NCI-H1930 (cell line): Measurements from ENCODE around the gene TANGO2.

Experiments
- DNase-seq, 2 experiments: peaks; one replicate each; lab custom pipeline; 2025; lab: John Stamatoyannopoulos, UW

Gene TANGO2

DNA sequence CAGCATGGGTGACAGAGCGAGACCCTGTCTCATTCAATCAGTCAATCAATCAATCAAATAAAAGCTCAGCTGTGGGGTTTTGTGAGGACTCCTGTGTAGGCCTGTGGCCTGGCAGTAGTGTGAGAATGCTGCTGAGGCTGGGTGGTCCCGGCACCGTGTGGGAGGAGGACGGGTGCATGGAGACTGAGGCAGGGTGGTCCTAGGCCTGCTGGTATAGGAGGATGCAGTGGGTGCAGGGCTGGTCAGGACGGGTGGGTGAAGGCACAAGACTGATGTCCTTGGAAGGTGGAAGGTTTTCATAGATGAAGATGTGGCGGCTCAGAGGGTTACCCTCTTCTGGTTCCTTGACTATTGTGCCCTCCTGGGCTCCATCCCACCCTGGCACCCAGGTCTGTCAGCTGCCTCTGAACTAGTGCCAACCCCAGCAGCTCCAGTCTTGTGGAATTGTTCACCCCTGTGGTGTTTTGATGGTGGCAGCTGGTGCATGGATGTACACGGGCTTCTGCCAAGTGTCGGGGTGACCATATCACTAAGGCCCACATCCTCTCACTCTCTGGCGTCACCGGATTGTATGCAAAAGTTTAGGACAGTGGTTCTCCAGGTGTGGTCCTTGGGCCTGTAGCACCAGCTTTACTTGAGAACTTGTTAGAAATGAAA lies 23.7 kb downstream of the TANGO2 start:
- DNase-seq = no peak

DNA sequence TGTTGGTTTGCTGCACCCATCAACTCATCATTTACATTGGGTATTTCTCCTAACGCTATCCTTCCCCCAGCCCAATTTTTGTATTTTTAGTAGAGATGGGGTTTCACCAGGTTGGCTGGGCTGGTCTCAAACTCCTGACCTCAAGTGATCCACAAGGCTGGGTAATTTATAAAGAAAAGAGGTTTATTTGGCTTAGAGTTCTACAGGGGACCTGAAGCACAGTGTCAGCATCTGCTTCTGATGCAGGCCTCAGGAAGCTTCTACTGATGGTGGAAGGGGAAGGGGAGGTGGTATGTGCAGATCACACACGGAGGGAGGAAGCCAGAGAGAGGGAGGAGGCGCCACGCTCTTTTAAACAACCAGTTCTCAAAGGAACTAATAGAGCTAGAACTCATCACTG lies 25.8 kb downstream of the TANGO2 start:
- no peak for DNase-seq

DNA sequence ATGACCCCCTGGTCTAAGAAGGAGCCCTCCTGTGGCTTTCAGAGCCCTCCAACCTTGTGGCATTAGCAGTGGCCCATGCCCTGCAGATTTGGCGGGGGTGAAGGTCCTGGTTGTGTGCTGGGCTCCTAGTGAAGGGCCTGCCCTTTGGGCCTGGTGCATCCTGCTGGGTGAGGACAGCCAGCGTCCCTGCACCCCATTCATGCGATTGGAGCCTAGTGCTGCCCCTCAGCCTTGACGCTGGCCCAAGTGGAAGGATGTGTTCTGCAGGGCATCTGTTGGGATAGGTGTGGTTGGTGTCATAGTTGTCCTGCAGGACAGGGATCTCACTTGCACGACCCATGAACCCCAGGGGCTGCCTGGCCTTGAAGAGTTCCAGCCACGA lies 31.0 kb downstream of the TANGO2 start:
- no peak for DNase-seq

DNA sequence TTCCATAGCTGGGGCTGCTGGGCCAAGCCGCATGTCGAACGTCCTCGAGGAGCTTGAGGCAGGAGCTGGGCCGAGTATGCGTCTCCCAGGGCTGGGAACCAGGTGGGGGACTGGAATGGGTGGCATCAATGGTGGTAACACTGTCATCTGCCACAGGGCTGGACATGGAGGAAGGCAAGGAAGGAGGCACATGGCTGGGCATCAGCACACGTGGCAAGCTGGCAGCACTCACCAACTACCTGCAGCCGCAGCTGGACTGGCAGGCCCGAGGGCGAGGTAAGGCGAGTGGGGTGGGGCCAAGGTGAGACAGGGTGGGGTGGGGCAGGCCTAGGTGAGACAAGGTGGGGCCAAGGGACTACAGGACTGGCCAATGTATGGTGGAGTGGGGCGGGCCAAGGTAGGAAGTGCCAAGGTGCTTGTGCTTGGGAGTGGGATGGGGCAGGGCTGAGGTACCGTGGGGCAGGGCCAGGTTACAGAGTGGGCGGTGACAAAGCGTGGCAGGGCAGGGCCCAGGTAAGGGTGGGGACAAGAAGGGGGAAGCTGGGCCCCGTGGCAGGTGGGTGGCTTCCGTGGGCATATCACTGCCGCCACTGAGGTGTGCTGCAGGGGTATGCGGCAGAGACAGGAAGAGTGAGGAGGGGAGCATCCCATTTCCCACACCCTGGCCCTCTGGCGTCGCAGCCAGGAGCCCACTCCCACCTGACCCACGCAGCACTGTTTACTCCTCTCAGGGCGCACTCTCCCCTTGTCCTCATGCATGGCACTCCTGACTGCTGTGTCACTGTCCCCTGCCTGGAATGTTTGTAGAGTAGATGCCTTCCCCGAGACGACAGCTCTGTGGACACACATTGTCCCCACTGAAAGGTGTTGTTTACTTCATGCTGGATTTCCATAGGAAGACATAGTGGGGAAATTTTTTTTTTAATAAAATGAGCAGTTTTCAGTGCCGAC lies 31.7 kb downstream of the TANGO2 start:
- no peak for DNase-seq

DNA sequence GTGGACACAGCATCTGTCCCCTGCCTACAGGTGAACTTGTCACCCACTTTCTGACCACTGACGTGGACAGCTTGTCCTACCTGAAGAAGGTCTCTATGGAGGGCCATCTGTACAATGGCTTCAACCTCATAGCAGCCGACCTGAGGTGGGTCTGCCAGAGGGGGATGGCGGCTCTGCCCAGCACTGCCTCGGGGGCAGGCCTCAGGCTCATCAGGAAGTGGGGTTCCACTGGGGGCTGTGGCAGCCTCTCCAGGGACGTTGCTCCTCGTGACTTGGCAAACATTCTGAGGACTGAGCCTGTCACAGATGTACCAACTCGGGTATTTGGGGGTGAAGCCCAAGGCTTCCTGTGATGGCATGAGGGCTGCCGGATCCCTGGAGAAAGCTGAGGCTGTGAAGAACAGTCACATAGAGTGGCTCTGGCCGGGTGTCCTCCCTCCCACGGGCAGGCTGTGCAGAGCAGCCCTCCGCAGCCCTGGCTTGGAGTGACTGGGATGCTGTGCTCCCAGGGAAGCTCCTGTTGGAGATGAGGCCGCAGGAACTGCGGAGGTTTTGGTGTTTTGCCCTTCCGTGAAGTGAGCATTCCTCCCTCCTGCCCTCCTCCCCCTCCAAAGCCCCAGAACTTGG lies 32.6 kb downstream of the TANGO2 start:
- no peak for DNase-seq

DNA sequence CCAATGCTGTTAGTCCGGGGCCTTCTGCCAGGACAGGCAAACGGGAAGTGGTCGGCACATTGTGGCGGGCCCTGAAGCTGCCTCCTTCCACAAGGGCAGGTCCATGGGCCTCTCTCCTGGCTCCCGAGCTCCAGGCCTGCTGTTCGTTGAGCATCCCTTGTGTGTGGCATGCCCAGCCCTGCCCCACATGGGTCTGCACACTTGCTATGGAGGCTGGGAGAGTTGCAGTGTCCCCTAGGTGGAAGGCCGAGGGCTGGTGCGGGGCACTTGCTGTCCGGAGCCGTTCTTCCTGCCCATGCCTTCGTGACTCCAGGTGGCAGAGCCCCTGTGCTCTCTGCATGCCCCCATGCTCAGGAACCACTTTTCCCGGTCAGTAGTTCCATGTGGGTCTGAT lies 33.1 kb downstream of the TANGO2 start:
- no peak for DNase-seq

DNA sequence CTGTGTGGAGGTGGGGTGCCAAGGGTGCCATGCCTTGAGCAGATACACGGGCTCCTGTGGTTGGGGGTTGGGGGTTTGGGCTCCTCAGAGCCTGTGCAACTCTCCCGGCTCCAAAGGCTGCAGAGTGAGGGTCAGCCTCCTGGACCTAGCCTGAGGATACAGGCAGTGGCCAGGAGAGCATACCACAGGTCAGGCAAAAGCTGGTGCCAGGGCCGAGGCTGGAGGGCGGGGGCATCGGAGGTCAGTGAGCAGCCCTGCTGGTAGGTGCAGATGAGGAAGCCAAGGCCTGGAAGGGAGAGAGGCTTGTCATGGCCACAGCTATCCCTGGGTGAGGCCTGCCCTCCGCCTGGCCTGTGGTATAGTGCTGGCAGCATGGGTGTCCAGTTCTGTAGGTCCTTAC lies 33.6 kb downstream of the TANGO2 start:
- no peak for DNase-seq

DNA sequence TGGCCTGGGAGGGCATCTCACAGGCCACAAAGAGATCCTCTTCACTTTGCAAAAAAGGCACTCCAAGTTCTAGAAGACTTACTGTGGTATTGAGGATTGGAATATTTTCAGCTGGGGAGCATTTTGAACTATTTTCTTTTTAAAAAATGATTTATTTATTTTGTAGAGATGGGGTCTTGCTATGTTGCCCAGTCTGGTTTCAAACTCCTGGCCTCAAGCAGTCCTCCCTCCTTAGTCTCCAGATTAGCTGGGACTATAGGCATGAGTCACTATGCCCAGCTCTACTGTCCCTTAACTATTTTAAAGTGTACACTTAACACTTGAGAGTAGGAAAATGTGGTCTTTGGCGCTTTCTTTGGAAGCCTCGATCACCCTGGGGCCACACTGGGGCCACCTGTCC lies 34.2 kb downstream of the TANGO2 start:
- no peak for DNase-seq

DNA sequence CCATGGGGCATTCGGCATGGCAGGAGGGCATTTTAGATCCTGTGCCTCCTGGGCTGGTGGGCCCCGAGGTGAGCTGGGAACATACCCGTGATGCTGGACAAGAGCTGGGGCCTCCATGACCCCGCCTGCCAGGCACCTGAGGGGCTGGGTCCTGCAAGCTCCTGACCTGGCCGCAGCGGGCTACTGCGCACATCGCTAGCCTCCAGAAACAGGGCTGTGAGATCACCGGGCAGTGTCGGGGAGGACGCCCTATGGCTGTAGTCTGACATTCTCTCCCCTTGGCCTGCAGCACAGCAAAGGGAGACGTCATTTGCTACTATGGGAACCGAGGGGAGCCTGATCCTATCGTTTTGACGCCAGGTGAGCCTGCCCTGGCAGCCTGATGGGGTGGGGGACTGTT lies 34.7 kb downstream of the TANGO2 start:
- no peak for DNase-seq

DNA sequence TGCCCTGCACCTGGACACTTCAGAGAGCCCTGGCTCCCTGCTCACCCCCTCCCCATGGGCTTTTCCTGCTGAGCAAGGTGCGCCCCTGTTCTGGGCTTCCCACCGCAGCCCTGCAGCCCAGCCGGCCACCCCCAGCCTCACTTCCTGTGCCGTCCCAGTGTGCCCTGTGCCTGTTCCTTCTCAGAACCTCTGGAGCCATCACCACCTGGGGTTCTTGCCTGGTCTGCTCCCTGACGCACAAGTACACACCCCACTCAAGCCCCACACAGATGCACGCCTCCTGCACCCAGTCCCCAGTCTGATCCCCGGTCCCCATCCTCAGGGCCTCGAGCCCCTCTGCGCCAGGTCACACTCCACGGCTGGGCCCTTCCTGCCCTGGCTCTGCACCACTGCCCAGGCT lies 35.3 kb downstream of the TANGO2 start:
- no peak for DNase-seq

DNA sequence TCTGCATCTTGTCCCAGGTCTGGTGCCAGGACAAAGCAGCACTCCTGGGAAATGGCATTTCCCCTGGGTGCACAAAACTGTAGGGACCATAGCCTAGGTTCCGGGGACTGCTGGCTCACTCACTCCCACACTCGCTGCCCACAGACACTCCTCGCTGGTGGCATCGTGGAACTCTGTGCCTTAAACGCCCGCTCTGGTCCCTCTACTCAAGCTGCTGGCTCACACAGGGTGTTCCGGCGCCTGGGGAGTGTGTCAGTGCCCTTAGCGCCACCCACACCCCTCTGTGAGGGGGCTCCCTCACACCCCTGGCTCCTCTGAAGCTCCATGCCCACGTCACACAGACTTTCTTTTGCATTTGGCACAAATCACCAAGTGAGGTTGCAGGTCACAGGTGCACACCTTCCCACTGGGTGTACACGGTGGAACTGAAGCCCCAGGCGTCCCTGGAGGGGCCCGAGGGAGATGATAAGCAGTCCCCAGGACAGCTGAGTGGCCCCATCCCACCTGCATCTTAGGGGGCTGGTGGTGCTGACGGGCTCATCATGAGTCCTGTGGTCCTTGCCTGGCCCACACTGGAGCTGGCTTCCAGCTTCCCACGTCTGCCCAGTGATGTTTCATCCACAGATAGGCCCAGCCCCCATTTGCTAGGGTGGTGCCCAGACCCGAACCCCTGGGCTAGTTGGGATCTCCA lies 35.9 kb downstream of the TANGO2 start:
- DNase-seq = no peak

DNA sequence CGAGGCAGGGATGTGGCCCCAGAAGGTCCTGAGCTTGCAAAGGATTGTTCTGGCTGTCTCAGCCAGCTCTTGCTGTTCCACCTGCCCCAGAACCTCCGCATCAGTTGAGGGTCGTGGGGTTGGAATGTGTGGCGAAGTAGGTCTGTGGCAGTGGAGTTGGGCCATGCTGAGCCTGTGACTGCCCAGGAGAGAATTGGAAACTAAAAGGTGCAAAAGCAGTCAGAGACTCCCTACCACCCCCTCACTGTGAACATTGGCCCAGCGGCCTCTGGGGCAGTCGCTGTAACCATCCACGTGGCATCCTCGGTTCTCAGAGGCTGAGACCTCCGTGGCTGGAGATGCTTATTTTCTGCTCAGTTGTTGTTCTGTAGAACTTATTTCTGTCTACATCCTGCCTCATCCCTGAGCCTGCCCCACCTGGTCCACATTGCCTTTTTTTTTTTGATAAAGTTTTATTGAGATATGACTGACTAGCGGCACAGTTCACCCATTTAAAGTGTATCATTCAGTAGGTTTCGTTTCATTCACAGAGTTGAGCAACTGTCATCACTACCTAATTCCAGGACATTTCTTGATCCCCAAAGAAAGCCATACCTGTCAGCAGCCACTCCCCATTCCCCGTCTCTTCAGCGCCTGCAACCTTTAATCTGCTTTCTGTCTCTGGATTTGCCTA lies 36.8 kb downstream of the TANGO2 start:
- no peak for DNase-seq

DNA sequence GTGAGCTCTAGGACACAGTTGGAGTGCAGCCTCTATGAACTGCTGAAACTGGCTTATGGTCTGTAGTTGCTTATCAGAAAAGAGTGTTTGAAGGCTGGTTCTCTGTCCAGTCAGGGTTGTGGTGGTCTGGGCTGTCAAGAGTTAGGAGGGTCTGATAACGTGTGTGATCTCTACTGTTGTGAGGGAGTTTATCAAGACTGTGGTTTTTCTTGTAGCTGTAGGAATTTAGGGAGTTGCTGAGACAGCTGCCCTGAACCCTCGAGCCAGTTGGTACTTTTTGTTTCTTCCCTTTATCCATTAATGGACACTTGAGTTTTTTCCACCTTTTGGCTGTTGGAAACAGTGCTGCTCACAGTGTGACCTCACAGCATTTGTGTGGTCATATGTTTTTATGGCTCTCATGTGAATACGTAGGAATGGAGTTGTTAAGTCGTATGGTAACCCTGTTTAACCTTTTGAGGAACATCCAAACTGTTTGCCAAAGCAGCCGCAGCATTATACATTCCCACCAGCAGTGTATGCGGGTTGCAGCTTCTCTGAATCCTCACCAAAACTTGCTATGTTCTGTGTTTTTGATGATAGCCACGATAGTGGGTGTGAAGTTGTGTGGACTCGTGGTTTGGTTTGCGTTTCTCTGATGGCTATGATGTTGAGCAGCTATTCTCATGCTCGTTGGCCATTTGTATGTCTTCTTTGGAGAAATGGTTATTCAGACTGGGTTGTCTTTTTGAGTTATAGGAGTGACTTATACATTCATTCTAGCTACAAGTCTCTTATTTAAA lies 38.3 kb downstream of the TANGO2 start:
- DNase-seq = no peak

DNA sequence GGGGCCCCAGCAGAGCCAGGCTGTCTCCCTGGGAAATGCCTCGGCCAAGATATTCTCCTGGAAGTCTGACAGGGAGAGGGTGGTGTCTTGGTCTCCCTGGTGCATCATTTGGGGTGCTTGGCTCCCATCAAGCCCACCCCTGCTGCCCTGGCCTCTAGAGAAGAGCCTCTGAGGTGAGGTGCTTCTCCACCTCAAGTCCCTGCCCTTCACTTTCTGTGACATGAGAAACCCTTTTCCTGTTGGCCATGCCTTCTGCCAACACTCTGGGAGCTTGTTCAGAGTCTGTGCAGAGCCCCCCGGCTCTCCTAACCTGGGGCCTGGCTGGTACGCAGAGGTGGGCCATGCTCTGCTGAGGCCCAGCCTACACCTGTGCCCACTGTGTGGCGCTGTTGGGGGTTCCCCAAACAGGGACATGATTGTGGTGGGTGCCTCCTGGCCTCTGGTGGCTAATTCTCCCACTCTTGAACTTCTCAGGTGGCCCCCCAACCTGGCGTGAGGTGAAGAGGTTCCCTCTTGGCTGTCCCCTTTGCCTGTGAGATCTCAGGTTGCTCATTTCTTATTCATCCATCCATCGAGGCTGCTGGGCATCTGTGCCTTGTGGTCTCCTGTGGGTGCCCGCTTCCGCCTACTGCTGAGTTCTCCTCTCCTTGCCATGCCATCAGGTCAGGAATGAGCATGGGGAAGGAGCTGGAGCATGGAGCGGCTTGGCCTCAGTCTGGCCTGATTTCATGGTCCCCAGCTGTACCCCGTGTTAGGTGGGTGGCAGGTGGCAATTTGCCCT lies 40.0 kb downstream of the TANGO2 start:
- DNase-seq = no peak

DNA sequence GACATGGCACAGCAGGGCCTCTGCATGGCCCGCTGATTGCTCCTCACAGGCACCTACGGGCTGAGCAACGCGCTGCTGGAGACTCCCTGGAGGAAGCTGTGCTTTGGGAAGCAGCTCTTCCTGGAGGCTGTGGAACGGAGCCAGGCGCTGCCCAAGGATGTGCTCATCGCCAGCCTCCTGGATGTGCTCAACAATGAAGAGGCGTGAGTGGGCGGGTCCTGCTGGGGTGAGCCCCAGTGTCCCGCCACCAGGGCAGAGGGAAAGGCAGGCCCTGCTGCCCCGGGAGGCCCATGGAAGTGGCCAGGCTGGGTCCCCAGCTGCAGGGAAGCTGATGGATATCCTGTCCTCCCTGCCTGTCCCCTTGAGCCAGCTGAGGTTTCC lies 40.6 kb downstream of the TANGO2 start:
- no peak for DNase-seq

DNA sequence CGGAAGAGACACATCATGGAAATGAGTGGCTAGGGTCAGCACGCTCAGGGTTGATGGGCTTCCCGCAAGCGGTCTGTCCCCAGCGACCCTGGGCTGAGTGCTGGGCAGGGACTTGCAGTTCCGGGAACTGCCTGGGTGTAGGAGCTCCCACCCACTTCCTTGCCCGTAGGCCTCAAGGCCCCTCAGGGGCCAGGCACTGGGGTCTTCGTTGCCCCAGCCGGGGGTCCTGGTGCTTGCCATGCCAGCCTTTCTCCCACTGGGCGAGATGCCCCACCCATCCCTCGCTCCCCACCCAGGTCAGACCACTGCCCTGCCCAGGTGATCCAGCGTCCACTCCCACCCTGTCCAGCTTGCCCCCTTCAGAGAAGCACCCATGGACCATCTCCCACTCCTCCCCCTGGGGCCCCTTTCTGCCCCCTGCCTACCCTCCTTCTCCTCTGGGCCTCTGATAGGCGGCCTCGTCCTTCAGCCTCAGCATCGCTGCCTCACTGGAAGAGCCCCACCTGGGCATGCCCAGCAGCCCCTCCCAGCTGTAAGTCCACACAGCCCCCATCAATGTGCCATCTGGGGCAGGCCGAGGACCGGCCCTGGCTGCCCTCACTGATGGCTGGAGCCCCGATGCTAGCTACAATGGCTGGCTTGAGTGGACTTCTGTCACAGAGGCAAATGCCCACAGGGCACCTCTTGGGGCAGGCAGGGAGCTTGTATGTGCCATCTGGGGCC lies 41.3 kb downstream of the TANGO2 start:
- DNase-seq = no peak

DNA sequence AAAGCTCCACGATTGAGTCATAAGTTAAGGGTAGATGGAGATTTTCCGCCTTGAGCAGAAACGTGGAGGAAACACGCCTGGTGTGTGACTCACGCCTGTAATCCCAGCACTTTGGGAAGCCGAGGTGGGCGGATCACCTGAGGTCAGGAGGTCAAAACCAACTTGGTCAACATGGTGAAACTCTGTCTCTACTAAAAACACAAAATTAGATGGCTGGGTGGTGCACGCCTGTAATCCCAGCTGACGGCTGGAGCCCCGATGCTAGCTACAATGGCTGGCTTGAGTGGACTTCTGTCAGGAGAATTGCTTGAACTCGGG lies 41.8 kb downstream of the TANGO2 start:
- no peak for DNase-seq

DNA sequence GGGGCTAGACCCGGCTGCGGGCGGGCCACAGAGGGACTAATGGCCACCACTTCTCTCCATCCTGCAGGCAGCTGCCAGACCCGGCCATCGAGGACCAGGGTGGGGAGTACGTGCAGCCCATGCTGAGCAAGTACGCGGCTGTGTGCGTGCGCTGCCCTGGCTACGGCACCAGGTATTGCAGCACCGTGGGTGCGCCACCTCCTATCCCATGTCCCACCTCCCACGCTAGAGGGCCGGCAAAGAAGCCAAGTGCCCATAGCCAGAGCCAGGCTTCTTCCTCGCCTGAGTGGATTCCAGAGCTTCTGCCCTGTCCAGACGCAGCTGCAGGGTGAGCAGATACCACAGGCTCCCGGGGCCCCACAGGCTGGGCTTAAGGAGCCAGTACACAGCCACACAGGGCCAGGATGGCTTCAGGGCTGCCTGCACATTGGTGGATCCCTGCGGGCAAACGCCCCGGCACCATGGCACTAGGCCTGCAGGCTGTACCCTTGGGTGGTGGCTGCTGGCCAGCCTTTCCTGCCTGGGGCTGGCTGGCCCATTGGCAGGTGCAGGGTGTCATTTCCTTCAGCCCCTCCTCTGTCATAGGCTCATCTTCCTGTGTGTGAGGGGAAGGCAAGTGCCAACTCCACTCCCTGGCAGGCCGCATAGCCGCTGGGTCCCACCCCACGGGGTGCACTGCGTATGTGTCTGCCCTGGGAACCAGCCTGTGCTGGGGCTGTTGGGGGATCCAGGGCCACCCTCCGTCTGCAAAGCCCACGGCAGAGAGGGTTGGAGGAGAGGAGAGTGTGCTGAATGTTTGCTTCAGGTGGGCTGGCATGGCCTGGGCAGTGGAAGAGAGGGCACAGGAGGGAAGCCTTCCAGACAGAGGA lies 42.6 kb downstream of the TANGO2 start:
- no peak for DNase-seq

DNA sequence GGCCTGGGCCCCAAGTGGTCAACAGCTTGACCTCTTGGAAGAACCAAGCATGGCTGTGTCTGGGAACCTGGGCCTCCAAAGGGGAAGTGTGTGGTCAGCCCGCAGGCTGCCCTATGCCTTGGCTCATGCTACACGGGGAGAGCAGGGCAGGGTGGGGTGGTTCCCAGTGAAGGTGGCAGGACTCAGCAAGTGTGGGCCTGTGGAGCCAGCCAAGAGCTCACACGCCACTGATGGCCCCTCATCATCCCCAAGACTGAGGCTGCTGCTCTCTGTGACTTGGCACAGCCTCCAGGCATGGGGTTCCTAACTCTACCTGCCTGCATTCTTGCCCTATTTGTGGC lies 43.2 kb downstream of the TANGO2 start:
- no peak for DNase-seq
